Measurements from ENCODE around the gene SFMBT2. TPM values are rescaled to one million over a fixed set of nuclear protein-coding genes. Genes with fewer than 3 reads are reported as not detected.

SFMBT2 gene
- total RNA-seq, 4 donors from 2014 or later, result 7.6 to 15.4 (median 10.8) TPM

GRCh38 chr10:7157091-7157490 is 253.7 kb downstream of the SFMBT2 start:
- H3K4me3 ChIP-seq, result no peak overlapping the region
- peaks cover 0 to 29% (median 23%) of the 10 kb centered on the region in 4 donors for H3K36me3 ChIP-seq
- H3K27ac ChIP-seq (replicated peaks in 1 of 4), result no peak overlapping the region
- 91% methylated on average over 2 of the region's 2 CpGs for WGBS
- no peak for TF ChIP-seq POLR2A (IDR thresholded peaks at IDR 0.05; ENCODE audit: low read depth)
- TF ChIP-seq POLR2AphosphoS5 (IDR thresholded peaks at IDR 0.05), result no peak
- TF ChIP-seq EP300 (IDR thresholded peaks at IDR 0.05), result no peak
- TF ChIP-seq, protein P1, sequence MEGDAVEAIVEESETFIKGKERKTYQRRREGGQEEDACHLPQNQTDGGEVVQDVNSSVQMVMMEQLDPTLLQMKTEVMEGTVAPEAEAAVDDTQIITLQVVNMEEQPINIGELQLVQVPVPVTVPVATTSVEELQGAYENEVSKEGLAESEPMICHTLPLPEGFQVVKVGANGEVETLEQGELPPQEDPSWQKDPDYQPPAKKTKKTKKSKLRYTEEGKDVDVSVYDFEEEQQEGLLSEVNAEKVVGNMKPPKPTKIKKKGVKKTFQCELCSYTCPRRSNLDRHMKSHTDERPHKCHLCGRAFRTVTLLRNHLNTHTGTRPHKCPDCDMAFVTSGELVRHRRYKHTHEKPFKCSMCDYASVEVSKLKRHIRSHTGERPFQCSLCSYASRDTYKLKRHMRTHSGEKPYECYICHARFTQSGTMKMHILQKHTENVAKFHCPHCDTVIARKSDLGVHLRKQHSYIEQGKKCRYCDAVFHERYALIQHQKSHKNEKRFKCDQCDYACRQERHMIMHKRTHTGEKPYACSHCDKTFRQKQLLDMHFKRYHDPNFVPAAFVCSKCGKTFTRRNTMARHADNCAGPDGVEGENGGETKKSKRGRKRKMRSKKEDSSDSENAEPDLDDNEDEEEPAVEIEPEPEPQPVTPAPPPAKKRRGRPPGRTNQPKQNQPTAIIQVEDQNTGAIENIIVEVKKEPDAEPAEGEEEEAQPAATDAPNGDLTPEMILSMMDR (IDR thresholded peaks at IDR 0.05), result no peak
- intact Hi-C loops (cut with DNase I), result no loop called here
- H3K4me1 ChIP-seq, result no peaks in the 10 kb centered on the region
- DNase-seq (ENCODE audit: extremely low spot score), result no peak
- H3K9me3 ChIP-seq, result no peaks in the 10 kb centered on the region
- no peaks in the 10 kb centered on the region for H3K27me3 ChIP-seq

DNA sequence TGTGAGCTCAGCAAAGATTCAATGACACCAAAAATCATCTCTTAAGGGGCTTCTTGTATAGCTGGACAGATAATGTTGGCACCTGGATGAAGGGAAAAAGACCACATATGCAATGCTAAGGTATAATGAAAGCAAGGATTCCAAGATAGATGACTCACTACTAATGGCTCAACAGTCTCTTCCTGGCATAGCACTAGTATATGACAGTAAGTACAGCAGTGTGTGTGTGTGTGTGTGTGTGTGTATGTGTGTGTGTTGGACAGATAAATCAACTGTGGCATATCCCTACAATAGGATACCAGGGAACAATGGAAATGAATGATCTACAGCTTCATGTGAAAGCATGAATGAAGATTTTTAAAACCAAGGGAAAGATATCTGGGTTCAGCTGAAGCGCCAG is 257.1 kb downstream of the SFMBT2 start:
- H3K27me3 ChIP-seq, result peaks cover 0 to 15% (median 0%) of the 10 kb centered on the region in 4 donors
- TF ChIP-seq POLR2AphosphoS5 (IDR thresholded peaks at IDR 0.05) (peak in 1 of 2 donors; percentile 14), EP300 (IDR thresholded peaks at IDR 0.05) (no peak), POLR2A (IDR thresholded peaks at IDR 0.05; ENCODE audit: low read depth) (no peak)
- TF ChIP-seq, protein P1 (IDR thresholded peaks at IDR 0.05), result no peak
- no peak for DNase-seq (ENCODE audit: extremely low spot score)
- no peaks in the 10 kb centered on the region for H3K4me1 ChIP-seq
- WGBS, result 93% methylated on average over 1 of the region's 1 CpG
- no peaks in the 10 kb centered on the region for H3K36me3 ChIP-seq
- no peaks in the 10 kb centered on the region for H3K9me3 ChIP-seq
- H3K27ac ChIP-seq (replicated peaks in 1 of 4), result no peak overlapping the region
- intact Hi-C loops (cut with DNase I), result no loop called here
- H3K4me3 ChIP-seq, result no peak overlapping the region

GRCh38 chr10:7152982-7153381 is 257.9 kb downstream of the SFMBT2 start:
- Histone ChIP-seq H3K36me3 (no peaks in the 10 kb centered on the region), H3K27ac (replicated peaks in 1 of 4) (no peak overlapping the region), H3K4me1 (no peaks in the 10 kb centered on the region), H3K27me3 (peaks cover 0 to 23% (median 0%) of the 10 kb centered on the region in 4 donors), H3K9me3 (no peaks in the 10 kb centered on the region), H3K4me3 (no peak overlapping the region)
- intact Hi-C loops (cut with DNase I), result no loop called here
- DNase-seq (ENCODE audit: extremely low spot score), result no peak
- TF ChIP-seq POLR2AphosphoS5 (IDR thresholded peaks at IDR 0.05), result no peak
- TF ChIP-seq POLR2A (IDR thresholded peaks at IDR 0.05; ENCODE audit: low read depth), result no peak
- no peak for TF ChIP-seq EP300 (IDR thresholded peaks at IDR 0.05)
- TF ChIP-seq, protein P1 (IDR thresholded peaks at IDR 0.05), result no peak
- 79% methylated on average over 3 of the region's 3 CpGs for WGBS

DNA sequence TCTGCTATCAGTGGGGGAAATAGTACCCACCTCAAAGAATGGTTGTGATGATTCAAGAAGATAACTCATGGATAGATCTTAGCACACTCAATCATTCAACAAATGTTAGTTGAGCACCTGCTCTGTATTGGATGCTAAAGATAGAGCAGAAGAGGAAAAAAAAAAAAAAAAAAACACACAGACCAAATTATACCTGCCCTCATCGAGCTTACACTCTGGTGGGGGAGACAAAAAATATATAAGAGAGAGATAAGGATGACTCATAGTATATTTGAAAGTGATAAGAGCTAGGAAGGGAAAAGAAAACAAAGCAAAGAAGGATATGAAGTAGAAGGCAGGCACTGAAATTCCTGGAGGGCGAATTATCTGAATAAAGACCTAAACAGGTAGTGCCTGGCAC is 258.5 kb downstream of the SFMBT2 start:
- no peak for DNase-seq (ENCODE audit: extremely low spot score)
- Histone ChIP-seq H3K36me3 (no peaks in the 10 kb centered on the region), H3K4me3 (no peak overlapping the region), H3K9me3 (no peaks in the 10 kb centered on the region), H3K27ac (replicated peaks in 1 of 4) (no peak overlapping the region), H3K27me3 (peaks cover 0 to 28% (median 0%) of the 10 kb centered on the region in 4 donors), H3K4me1 (no peaks in the 10 kb centered on the region)
- intact Hi-C loops (cut with DNase I), result no loop called here
- 84% methylated on average over 2 of the region's 2 CpGs for WGBS
- TF ChIP-seq, protein P1 (IDR thresholded peaks at IDR 0.05), result no peak

DNA sequence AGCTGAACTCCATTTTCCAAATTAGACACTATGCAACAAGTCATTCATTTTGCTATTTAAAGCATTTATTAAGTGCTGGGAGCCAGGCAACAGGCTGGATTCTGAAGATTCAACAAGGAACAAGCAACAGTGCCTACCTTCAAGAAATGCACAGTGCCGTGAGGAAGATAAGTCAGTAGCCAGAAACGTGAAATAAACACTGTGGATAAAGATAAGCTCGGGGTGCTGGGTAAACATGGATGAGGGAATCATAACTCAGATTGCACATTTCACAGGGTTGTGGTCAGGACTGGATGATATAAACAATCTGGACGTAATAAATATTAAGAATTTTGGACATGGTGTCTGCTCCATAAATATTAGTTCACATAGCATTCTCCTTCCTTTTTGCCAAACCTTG is 259.3 kb downstream of the SFMBT2 start:
- no peak overlapping the region for H3K4me3 ChIP-seq
- H3K9me3 ChIP-seq, result no peaks in the 10 kb centered on the region
- no peak overlapping the region for H3K27ac ChIP-seq (replicated peaks in 1 of 4)
- no peak for DNase-seq (ENCODE audit: extremely low spot score)
- no peaks in the 10 kb centered on the region for H3K4me1 ChIP-seq
- H3K27me3 ChIP-seq, result peaks cover 0 to 35% (median 0%) of the 10 kb centered on the region in 4 donors
- WGBS, result 33% methylated on average over 4 of the region's 4 CpGs
- no peaks in the 10 kb centered on the region for H3K36me3 ChIP-seq
- TF ChIP-seq POLR2A (IDR thresholded peaks at IDR 0.05; ENCODE audit: low read depth) (no peak), EP300 (IDR thresholded peaks at IDR 0.05) (no peak), POLR2AphosphoS5 (IDR thresholded peaks at IDR 0.05) (no peak)
- TF ChIP-seq, protein P1 (IDR thresholded peaks at IDR 0.05), result no peak
- intact Hi-C loops (cut with DNase I), result no loop called here

Data from esophagus muscularis mucosa (tissue), 4 donors.